WTC11 (cell line): ENCODE data around the gene GDPD3. TPM values are rescaled to one million over a fixed set of nuclear protein-coding genes. Genes with fewer than 3 reads are reported as not detected.

Source experiments
- ATF3 ChIP-seq: sonication (generic); formaldehyde crosslinking; conservative IDR thresholded peaks from 2 replicates; pipeline ENCODE4 v1.8.1; 2022; ENCODE audit warnings: mild to moderate bottlenecking, missing genetic modification reagents
- CDX4 ChIP-seq: fragments of 250-450 bp; sonication (Bioruptor Pico); IDR thresholded peaks from 2 replicates; pipeline ENCODE4 v1.9.0; 2021; ENCODE audit warnings: moderate library complexity, mild to moderate bottlenecking, inconsistent platforms, borderline replicate concordance
- E2F4 ChIP-seq: sonication (generic); formaldehyde crosslinking; IDR thresholded peaks from 2 replicates; pipeline ENCODE4 v1.8.1; 2022; ENCODE audit warnings: low read depth, mild to moderate bottlenecking, moderate library complexity, missing genetic modification reagents, borderline replicate concordance
- ERG ChIP-seq: fragments of 250-450 bp; sonication (Bioruptor Pico); IDR thresholded peaks from 2 replicates; pipeline ENCODE4 v1.8.0; 2021; ENCODE audit warnings: mild to moderate bottlenecking
- HMGA2 ChIP-seq: fragments of 250-450 bp; sonication (Bioruptor Pico); IDR thresholded peaks from 2 replicates; pipeline ENCODE4 v1.4.0; 2021; ENCODE audit warnings: mild to moderate bottlenecking, moderate library complexity
- IRF2 ChIP-seq: sonication (generic); formaldehyde crosslinking; IDR thresholded peaks from 2 replicates; pipeline ENCODE4 v1.8.0; 2022; ENCODE audit warnings: low read depth, missing genetic modification reagents, borderline replicate concordance
- JAZF1 ChIP-seq: fragments of 250-450 bp; sonication (Bioruptor Pico); IDR thresholded peaks from 2 replicates; pipeline ENCODE4 v1.9.0; 2021; ENCODE audit warnings: moderate library complexity, mild to moderate bottlenecking, inconsistent platforms
- KAT7 ChIP-seq: sonication (generic); formaldehyde crosslinking; IDR thresholded peaks from 2 replicates; pipeline ENCODE4 v1.8.1; 2023; ENCODE audit warnings: missing genetic modification reagents, mild to moderate bottlenecking, borderline replicate concordance
- MAX ChIP-seq: sonication (generic); formaldehyde crosslinking; IDR thresholded peaks from 2 replicates; pipeline ENCODE4 v1.8.0; 2022; ENCODE audit warnings: mild to moderate bottlenecking, missing genetic modification reagents
- MLX ChIP-seq: sonication (generic); formaldehyde crosslinking; IDR thresholded peaks from 2 replicates; pipeline ENCODE4 v1.8.1; 2023; ENCODE audit warnings: mild to moderate bottlenecking, missing genetic modification reagents, moderate library complexity
- OVOL2 ChIP-seq: fragments of 250-450 bp; sonication (Bioruptor Pico); IDR thresholded peaks from 2 replicates; pipeline ENCODE4 v1.9.0; 2021; ENCODE audit warnings: mild to moderate bottlenecking, borderline replicate concordance
- PRRX2 ChIP-seq: fragments of 250-450 bp; sonication (Bioruptor Pico); IDR thresholded peaks from 2 replicates; pipeline ENCODE4 v1.8.0; 2021; ENCODE audit warnings: mild to moderate bottlenecking
- SP1 ChIP-seq: sonication (generic); formaldehyde crosslinking; conservative IDR thresholded peaks from 2 replicates; pipeline ENCODE4 v1.8.1; 2022; ENCODE audit warnings: missing genetic modification reagents
- ZNF512 ChIP-seq: sonication (generic); formaldehyde crosslinking; IDR thresholded peaks from 2 replicates; pipeline ENCODE4 v1.8.1; 2022; ENCODE audit warnings: missing genetic modification reagents, borderline replicate concordance
- total RNA-seq: library from RNA; stranded (reverse); gene quantifications from 3 replicates; pipeline ENCODE4 v1.2.3, GENCODE V29; 2021
- TF ChIP-seq, protein P1 (sequence below): sonication (generic); formaldehyde crosslinking; IDR thresholded peaks from 2 replicates; pipeline ENCODE4 v1.8.1; 2023; ENCODE audit warnings: mild to moderate bottlenecking, missing genetic modification reagents
- TF ChIP-seq, protein P2 (sequence below): sonication (generic); formaldehyde crosslinking; IDR thresholded peaks from 2 replicates; pipeline ENCODE4 v1.8.0; 2023; ENCODE audit warnings: missing genetic modification reagents
- TF ChIP-seq, protein P3 (sequence below): sonication (generic); formaldehyde crosslinking; IDR thresholded peaks from 2 replicates; pipeline ENCODE4 v1.8.0; 2022; ENCODE audit warnings: mild to moderate bottlenecking, missing genetic modification reagents
- TF ChIP-seq, protein P4 (sequence below): fragments of 250-450 bp; sonication (Bioruptor Pico); IDR thresholded peaks from 2 replicates; pipeline ENCODE4 v1.9.0; 2021; ENCODE audit warnings: mild to moderate bottlenecking
- TF ChIP-seq, protein P5 (sequence below): sonication (generic); formaldehyde crosslinking; IDR thresholded peaks from 2 replicates; pipeline ENCODE4 v1.8.1; 2023; ENCODE audit warnings: mild to moderate bottlenecking, missing genetic modification reagents

Gene GDPD3
- total RNA-seq, 1 experiment from 2014 or later = 2.5 TPM

DNA sequence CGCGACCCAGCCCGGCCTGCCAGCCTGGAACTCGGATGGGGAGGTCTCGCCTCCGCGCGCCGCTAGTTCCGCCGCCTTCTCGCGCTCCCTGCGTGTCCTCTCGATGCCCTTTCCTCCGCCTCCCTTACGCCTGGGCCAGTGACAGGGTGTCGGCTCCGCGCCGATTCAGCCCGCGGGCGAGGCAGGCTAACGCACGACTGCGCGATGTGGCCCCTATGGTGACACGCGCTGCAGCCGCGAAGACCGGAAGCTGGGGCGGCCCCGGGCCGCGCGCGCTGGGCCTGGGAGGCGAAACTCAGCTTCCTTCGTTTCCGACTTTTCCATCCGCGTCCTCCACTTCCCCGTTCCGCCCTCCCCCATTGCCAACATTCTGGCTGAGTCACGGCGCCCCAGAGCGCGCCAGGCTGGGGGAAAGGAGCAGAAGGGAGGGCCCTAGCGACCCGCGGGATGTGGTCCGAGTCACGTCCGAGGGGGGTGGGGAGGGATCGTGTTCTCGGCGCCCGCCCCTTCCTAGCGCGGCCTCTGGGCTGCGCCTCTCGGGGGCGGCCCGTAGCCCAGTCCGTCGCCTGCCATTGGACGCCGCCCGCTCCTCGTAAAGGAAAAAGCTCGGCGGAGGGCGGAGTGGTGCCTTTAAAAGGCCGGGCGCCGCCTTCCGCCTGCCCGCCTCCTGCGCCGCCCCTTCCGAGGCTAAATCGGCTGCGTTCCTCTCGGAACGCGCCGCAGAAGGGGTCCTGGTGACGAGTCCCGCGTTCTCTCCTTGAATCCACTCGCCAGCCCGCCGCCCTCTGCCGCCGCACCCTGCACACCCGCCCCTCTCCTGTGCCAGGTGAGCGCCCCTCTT, 48.0 kb downstream of the GDPD3 start, which contains the start of gene ALDOA (continued):
- TF ChIP-seq MAX = peak; percentile 82
- TF ChIP-seq MLX (CRISPR knock-in tag) = no peak
- TF ChIP-seq ERG (CRISPR knock-in tag) = no peak
- TF ChIP-seq, protein P1, sequence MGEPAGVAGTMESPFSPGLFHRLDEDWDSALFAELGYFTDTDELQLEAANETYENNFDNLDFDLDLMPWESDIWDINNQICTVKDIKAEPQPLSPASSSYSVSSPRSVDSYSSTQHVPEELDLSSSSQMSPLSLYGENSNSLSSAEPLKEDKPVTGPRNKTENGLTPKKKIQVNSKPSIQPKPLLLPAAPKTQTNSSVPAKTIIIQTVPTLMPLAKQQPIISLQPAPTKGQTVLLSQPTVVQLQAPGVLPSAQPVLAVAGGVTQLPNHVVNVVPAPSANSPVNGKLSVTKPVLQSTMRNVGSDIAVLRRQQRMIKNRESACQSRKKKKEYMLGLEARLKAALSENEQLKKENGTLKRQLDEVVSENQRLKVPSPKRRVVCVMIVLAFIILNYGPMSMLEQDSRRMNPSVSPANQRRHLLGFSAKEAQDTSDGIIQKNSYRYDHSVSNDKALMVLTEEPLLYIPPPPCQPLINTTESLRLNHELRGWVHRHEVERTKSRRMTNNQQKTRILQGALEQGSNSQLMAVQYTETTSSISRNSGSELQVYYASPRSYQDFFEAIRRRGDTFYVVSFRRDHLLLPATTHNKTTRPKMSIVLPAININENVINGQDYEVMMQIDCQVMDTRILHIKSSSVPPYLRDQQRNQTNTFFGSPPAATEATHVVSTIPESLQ (CRISPR knock-in tag) = no peak
- TF ChIP-seq JAZF1 (CRISPR knock-in tag) = no peak
- TF ChIP-seq KAT7 (CRISPR knock-in tag) = no peak
- no peak for TF ChIP-seq ZNF512 (CRISPR knock-in tag)
- TF ChIP-seq CDX4 (CRISPR knock-in tag) = no peak
- TF ChIP-seq, protein P2, sequence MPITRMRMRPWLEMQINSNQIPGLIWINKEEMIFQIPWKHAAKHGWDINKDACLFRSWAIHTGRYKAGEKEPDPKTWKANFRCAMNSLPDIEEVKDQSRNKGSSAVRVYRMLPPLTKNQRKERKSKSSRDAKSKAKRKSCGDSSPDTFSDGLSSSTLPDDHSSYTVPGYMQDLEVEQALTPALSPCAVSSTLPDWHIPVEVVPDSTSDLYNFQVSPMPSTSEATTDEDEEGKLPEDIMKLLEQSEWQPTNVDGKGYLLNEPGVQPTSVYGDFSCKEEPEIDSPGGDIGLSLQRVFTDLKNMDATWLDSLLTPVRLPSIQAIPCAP (CRISPR knock-in tag) = 0 out of 2 replicates have a peak, but pooled peaks have one; percentile 9
- no peak for TF ChIP-seq IRF2 (CRISPR knock-in tag)
- TF ChIP-seq, protein P3, sequence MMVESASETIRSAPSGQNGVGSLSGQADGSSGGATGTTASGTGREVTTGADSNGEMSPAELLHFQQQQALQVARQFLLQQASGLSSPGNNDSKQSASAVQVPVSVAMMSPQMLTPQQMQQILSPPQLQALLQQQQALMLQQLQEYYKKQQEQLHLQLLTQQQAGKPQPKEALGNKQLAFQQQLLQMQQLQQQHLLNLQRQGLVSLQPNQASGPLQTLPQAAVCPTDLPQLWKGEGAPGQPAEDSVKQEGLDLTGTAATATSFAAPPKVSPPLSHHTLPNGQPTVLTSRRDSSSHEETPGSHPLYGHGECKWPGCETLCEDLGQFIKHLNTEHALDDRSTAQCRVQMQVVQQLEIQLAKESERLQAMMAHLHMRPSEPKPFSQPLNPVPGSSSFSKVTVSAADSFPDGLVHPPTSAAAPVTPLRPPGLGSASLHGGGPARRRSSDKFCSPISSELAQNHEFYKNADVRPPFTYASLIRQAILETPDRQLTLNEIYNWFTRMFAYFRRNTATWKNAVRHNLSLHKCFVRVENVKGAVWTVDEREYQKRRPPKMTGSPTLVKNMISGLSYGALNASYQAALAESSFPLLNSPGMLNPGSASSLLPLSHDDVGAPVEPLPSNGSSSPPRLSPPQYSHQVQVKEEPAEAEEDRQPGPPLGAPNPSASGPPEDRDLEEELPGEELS (CRISPR knock-in tag) = peak; percentile 77
- TF ChIP-seq, protein P4, sequence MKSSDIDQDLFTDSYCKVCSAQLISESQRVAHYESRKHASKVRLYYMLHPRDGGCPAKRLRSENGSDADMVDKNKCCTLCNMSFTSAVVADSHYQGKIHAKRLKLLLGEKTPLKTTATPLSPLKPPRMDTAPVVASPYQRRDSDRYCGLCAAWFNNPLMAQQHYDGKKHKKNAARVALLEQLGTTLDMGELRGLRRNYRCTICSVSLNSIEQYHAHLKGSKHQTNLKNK = no peak
- no peak for TF ChIP-seq OVOL2 (CRISPR knock-in tag)
- TF ChIP-seq HMGA2 = no peak
- peak; percentile 94 for TF ChIP-seq SP1 (CRISPR knock-in tag)
- TF ChIP-seq, protein P5, sequence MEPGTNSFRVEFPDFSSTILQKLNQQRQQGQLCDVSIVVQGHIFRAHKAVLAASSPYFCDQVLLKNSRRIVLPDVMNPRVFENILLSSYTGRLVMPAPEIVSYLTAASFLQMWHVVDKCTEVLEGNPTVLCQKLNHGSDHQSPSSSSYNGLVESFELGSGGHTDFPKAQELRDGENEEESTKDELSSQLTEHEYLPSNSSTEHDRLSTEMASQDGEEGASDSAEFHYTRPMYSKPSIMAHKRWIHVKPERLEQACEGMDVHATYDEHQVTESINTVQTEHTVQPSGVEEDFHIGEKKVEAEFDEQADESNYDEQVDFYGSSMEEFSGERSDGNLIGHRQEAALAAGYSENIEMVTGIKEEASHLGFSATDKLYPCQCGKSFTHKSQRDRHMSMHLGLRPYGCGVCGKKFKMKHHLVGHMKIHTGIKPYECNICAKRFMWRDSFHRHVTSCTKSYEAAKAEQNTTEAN (CRISPR knock-in tag) = no peak
- TF ChIP-seq ATF3 (CRISPR knock-in tag) = no peak
- no peak for TF ChIP-seq PRRX2 (CRISPR knock-in tag)
- no peak for TF ChIP-seq E2F4
